H9 (cell line): Measurements from ENCODE around the gene LARP1. TPM values are rescaled to one million over a fixed set of nuclear protein-coding genes. Genes with fewer than 3 reads are reported as not detected.

ENCODE experiments used
- DNase-seq: peaks from one replicate; pipeline ENCODE4 v3.0.0-alpha.2; 2017
- H2AFZ ChIP-seq: one replicate; pipeline ENCODE4 v1.6.1; 2013; ENCODE audit warnings: mild to moderate bottlenecking, low read length, control low read depth, moderate library complexity
- H2AK5ac ChIP-seq: 2 replicates; pipeline ENCODE4 v1.6.1; 2013; ENCODE audit warnings: low read length, control low read depth, mixed read lengths; ENCODE audit not compliant: insufficient read length
- H2BK120ac ChIP-seq: one replicate; pipeline ENCODE4 v1.6.1; 2013; ENCODE audit warnings: low read depth, mild to moderate bottlenecking, low read length, control low read depth, inconsistent platforms; ENCODE audit not compliant: poor library complexity, severe bottlenecking
- H2BK12ac ChIP-seq: 2 replicates; pipeline ENCODE4 v1.6.1; 2013; ENCODE audit warnings: low read length, control low read depth, mixed read lengths, low read depth; ENCODE audit not compliant: insufficient read length
- H2BK15ac ChIP-seq: 2 replicates; pipeline ENCODE4 v1.6.1; 2013; ENCODE audit warnings: low read depth, low read length, control low read depth
- H2BK20ac ChIP-seq: one replicate; pipeline ENCODE4 v1.6.1; 2013; ENCODE audit warnings: low read depth, mild to moderate bottlenecking, low read length, control low read depth, inconsistent platforms; ENCODE audit not compliant: poor library complexity, severe bottlenecking
- H2BK5ac ChIP-seq: 2 replicates; pipeline ENCODE4 v1.6.1; 2013; ENCODE audit warnings: low read length, control low read depth, mixed read lengths; ENCODE audit not compliant: insufficient read length
- H3K14ac ChIP-seq: 2 replicates; pipeline ENCODE4 v1.6.1; 2013; ENCODE audit warnings: low read length, control low read depth; ENCODE audit not compliant: insufficient read depth
- H3K18ac ChIP-seq: 2 replicates; pipeline ENCODE4 v1.6.1; 2013; ENCODE audit warnings: low read depth, mild to moderate bottlenecking, mixed read lengths, low read length, control low read depth; ENCODE audit not compliant: insufficient read length
- H3K23ac ChIP-seq: 2 replicates; pipeline ENCODE4 v1.6.1; 2013; ENCODE audit warnings: low read length, control low read depth, mixed read lengths, low read depth; ENCODE audit not compliant: insufficient read length
- H3K23me2 ChIP-seq: 2 replicates; pipeline ENCODE4 v1.6.1; 2013; ENCODE audit warnings: low read depth, mild to moderate bottlenecking, mixed read lengths, low read length, control low read depth; ENCODE audit not compliant: insufficient read length, poor library complexity, severe bottlenecking
- H3K27ac ChIP-seq: 2 replicates; pipeline ENCODE4 v1.5.1; 2013; ENCODE audit warnings: low read length, control low read depth, mixed read lengths, low read depth; ENCODE audit not compliant: insufficient read length
- H3K27me3 ChIP-seq: 2 replicates; pipeline ENCODE4 v1.6.1; 2013; ENCODE audit warnings: low read length, control low read depth, inconsistent platforms; ENCODE audit not compliant: insufficient read depth
- H3K4ac ChIP-seq: 2 replicates; pipeline ENCODE4 v1.6.1; 2013; ENCODE audit warnings: low read depth, mild to moderate bottlenecking, control low read depth, inconsistent platforms, low read length, moderate library complexity
- H3K4me1 ChIP-seq: 2 replicates; pipeline ENCODE4 v1.6.1; 2013; ENCODE audit warnings: low read length, control low read depth, inconsistent platforms; ENCODE audit not compliant: insufficient read depth
- H3K4me2 ChIP-seq: 2 replicates; pipeline ENCODE4 v1.6.1; 2013; ENCODE audit warnings: low read length, control low read depth, mixed read lengths; ENCODE audit not compliant: insufficient read length, insufficient read depth
- H3K56ac ChIP-seq: 2 replicates; pipeline ENCODE4 v1.6.1; 2013; ENCODE audit warnings: low read depth, mild to moderate bottlenecking, mixed read lengths, low read length, control low read depth; ENCODE audit not compliant: insufficient read length
- H3K79me1 ChIP-seq: 2 replicates; pipeline ENCODE4 v1.6.1; 2013; ENCODE audit warnings: low read depth, mild to moderate bottlenecking, moderate library complexity, low read length, control low read depth, inconsistent platforms; ENCODE audit not compliant: insufficient read depth, poor library complexity, severe bottlenecking
- H3K79me2 ChIP-seq: 2 replicates; pipeline ENCODE4 v1.6.1; 2013; ENCODE audit warnings: low read length, control low read depth, inconsistent platforms; ENCODE audit not compliant: insufficient read depth
- H3K9ac ChIP-seq: 2 replicates; pipeline ENCODE4 v1.6.1; 2013; ENCODE audit warnings: low read length, control low read depth, mixed read lengths; ENCODE audit not compliant: insufficient read length; ENCODE audit errors: extremely low read depth
- H3K9me3 ChIP-seq: one replicate; pipeline ENCODE4 v1.6.1; 2013; ENCODE audit warnings: low read depth, low read length, inconsistent platforms; ENCODE audit not compliant: control insufficient read depth
- H3T11ph ChIP-seq: one replicate; pipeline ENCODE4 v1.6.1; 2013; ENCODE audit warnings: mild to moderate bottlenecking, low read length, control low read depth, inconsistent platforms
- H4K20me1 ChIP-seq: one replicate; pipeline ENCODE4 v1.6.1; 2013; ENCODE audit not compliant: control insufficient read depth, insufficient read length, insufficient read depth
- H4K5ac ChIP-seq: 2 replicates; pipeline ENCODE4 v1.6.1; 2013; ENCODE audit warnings: low read depth, mild to moderate bottlenecking, mixed read lengths, low read length, control low read depth; ENCODE audit not compliant: insufficient read length
- H4K8ac ChIP-seq: replicated peaks from 2 replicates; pipeline ENCODE4 v1.6.1; 2013; ENCODE audit warnings: low read length, control low read depth, mixed read lengths, low read depth; ENCODE audit not compliant: insufficient read length
- H4K91ac ChIP-seq: 2 replicates; pipeline ENCODE4 v1.6.1; 2013; ENCODE audit warnings: low read depth, mild to moderate bottlenecking, moderate library complexity, mixed read lengths, low read length, control low read depth; ENCODE audit not compliant: insufficient read length
- H3K27ac Mint-ChIP-seq, 3 experiments: 2 replicates in 2 of 3; 3 replicates in 1 of 3; pipeline ENCODE4 v1.8.0; 2020 to 2021; ENCODE audit warnings: mixed read lengths in 3 of 3, mild to moderate bottlenecking in 1 of 3, moderate library complexity in 1 of 3
- H3K27me3 Mint-ChIP-seq: 2 replicates; pipeline ENCODE4 v1.8.0; 2021; ENCODE audit warnings: low read depth, mild to moderate bottlenecking, moderate library complexity, mixed read lengths
- H3K36me3 Mint-ChIP-seq, 3 experiments: 2 replicates in 2 of 3; 3 replicates in 1 of 3; pipeline ENCODE4 v1.8.0; 2020 to 2021; ENCODE audit warnings: low read depth in 3 of 3, mixed read lengths in 3 of 3; ENCODE audit not compliant: insufficient read depth in 1 of 3
- H3K4me1 Mint-ChIP-seq, 2 experiments: 2 replicates each; pipeline ENCODE4 v1.8.0; 2020; ENCODE audit warnings: mixed read lengths in 2 of 2
- H3K4me3 Mint-ChIP-seq, 2 experiments: 2 replicates in 1 of 2; 3 replicates in 1 of 2; pipeline ENCODE4 v1.8.0; 2020 to 2021; ENCODE audit warnings: mild to moderate bottlenecking in 2 of 2, mixed read lengths in 2 of 2, moderate library complexity in 1 of 2
- H3K9me3 Mint-ChIP-seq, 2 experiments: 2 replicates in 1 of 2; 3 replicates in 1 of 2; pipeline ENCODE4 v1.8.0; 2020; ENCODE audit warnings: mild to moderate bottlenecking in 2 of 2, mixed read lengths in 2 of 2, moderate library complexity in 1 of 2
- CTCF ChIP-seq: fragments of 200-600 bp; sonication (generic); conservative IDR thresholded peaks from 3 replicates; pipeline ENCODE4 v1.8.0; 2021; ENCODE audit warnings: antibody characterized with exemption, mild to moderate bottlenecking
- WGBS: extraction: QIAGEN DNeasy Blood & Tissue Kit; methylation state at CpG from one replicate; pipeline ENCODE4 v1.1.7; 2013; ENCODE audit warnings: missing lambda C conversion rate, low lambda C conversion rate, mixed read lengths; ENCODE audit not compliant: insufficient read length; ENCODE audit errors: extremely low coverage; 5-methylcytosine and 5-hydroxymethylcytosine counted together
- total RNA-seq: library from RNA; stranded (reverse); gene quantifications from 2 replicates; pipeline ENCODE4 v1.2.1, GENCODE V29; 2021

The LARP1 gene
- total RNA-seq, 1 experiment from 2014 or later = 405 TPM

DNA sequence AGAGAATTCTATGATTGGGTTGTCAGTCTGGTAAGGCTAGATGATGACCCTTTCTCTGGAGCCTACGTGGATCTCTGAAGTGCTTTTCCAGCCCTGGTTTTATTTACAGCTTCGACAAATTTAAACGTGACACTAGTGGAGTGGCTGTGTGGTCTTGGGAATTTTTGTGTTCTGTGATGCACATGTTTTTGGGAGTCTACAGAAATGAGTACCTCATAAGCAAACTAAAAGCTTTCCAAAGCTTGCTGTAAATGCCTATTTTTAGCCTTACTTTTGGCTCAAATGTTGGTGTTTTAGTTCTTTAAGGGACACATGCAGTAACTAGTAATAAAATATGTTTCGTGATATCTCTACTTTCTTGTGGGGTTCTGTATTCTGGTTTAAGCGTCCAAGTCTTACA is 3.3 kb downstream of the LARP1 start:
- no peaks in the 10 kb centered on the region for H3K27me3 ChIP-seq
- H2AK5ac ChIP-seq = no peak overlapping the region
- Mint-ChIP-seq H3K4me1 (peaks cover 55 to 56% of the 10 kb centered on the region in 2 experiments), H3K36me3 (peaks cover 0 to 8% (median 4%) of the 10 kb centered on the region in 3 experiments; a peak in 3 of 7 replicates), H3K9me3 (peaks cover 0 to 3% of the 10 kb centered on the region in 2 experiments; a peak in 2 of 5 replicates), H3K27me3 (peaks cover 2% of the 10 kb centered on the region; the same call in 1 of the 2 replicates), H3K4me3 (peak overlapping the region; percentile 74 to 91), H3K27ac (peak overlapping the region; percentile 16 to 56 (median 37); a peak in 5 of 7 replicates)
- H3K9me3 ChIP-seq = no peaks in the 10 kb centered on the region
- H2BK15ac ChIP-seq = no peak overlapping the region
- H3K27ac ChIP-seq = no peak overlapping the region
- H2BK120ac ChIP-seq = no peak overlapping the region
- peaks cover 11% of the 10 kb centered on the region for H3K23me2 ChIP-seq
- no peak overlapping the region for H2BK12ac ChIP-seq
- H2AFZ ChIP-seq = no peak overlapping the region
- H2BK5ac ChIP-seq = no peak overlapping the region
- no peaks in the 10 kb centered on the region for H3K79me1 ChIP-seq
- WGBS = no CpG with 5 or more reads among the region's 5 CpGs
- H3K23ac ChIP-seq = no peak overlapping the region
- no peak for TF ChIP-seq CTCF
- H3T11ph ChIP-seq = no peak overlapping the region
- no peak overlapping the region for H2BK20ac ChIP-seq
- no peak overlapping the region for H4K91ac ChIP-seq
- peaks cover 75% of the 10 kb centered on the region for H3K79me2 ChIP-seq
- no peak overlapping the region for H3K4ac ChIP-seq
- no peak overlapping the region for H3K18ac ChIP-seq
- no peak overlapping the region for H3K56ac ChIP-seq
- H4K5ac ChIP-seq = no peak overlapping the region
- H4K8ac ChIP-seq = no peak overlapping the region
- H3K14ac ChIP-seq = no peak overlapping the region
- DNase-seq = no peak
- peak overlapping the region; percentile 95 for H3K4me2 ChIP-seq
- H4K20me1 ChIP-seq = no peaks in the 10 kb centered on the region
- H3K9ac ChIP-seq = no peak overlapping the region
- H3K4me1 ChIP-seq = peaks cover 14% of the 10 kb centered on the region
